Medulla oblongata (tissue), 1 donor: ENCODE results near the gene LYRM9.
"Not testable (repeated sequence)": the region's sequence is repeated elsewhere in the genome, so short reads cannot be mapped to it uniquely, and the experiment has no call there.

Experiments used
- DNase-seq: peaks from one replicate; pipeline ENCODE4 v3.0.0-alpha.2; 2015; ENCODE audit errors: extremely low spot score

The LYRM9 gene

DNA sequence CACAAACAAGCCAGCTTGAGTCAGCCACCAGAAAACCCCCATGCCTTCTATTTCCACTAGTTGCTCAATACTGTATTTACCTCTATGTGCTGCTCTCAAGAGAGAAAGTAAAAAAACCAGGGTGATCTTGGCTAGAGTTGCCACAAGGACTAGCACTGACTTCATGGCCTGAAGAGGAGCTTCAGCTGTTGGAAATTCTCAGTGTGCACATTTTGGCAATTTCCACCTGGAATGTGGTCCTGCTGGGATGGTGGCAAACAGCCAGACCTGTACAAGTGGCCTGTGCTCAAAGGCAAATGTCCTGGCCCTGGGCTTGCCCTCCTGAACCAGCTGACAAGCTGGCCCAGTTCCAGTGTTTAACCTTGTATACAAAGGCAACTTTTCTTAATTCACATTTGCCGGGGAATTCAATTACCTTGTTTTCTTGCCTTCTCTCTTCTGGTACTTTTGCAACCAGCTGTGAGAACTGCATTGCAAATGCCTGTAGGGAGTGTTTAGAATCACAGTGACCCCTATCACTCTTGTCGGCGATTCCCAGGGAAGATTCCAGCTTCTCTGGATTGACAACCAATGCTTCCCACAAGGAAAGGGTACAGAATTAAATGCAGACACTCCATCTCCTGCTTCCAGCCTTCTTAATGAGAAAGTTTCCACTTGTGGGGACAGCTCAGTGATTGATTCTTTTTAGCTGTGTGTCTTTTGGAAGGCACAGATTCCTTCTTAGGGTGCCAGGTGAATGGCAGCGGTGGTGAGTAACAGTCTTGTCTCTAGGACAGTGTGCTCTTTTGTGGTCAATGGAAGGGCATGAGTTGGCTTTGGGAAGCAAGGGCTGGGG is 53.4 kb downstream of the LYRM9 start:
- DNase-seq, result not testable (repeated sequence)

DNA sequence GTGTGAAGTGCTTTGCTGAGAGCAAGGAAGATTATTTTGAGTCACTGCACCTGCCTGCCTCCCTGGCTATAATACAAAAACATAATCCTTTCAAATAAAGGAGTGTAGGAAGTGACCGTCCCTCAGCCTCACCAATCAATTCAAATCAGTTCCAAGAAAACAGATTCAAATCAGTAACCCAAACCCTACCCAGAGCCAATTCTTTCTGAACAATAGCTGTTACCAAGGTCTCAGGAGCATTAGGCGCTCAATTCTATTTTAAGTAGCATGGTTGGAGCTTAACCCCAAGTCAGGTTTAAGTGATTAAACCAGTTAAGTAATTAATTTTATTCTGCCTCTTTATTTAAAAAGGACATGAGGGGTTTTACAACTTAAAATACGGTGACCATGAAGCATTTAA is 54.6 kb downstream of the LYRM9 start:
- DNase-seq, result not testable (repeated sequence)

DNA sequence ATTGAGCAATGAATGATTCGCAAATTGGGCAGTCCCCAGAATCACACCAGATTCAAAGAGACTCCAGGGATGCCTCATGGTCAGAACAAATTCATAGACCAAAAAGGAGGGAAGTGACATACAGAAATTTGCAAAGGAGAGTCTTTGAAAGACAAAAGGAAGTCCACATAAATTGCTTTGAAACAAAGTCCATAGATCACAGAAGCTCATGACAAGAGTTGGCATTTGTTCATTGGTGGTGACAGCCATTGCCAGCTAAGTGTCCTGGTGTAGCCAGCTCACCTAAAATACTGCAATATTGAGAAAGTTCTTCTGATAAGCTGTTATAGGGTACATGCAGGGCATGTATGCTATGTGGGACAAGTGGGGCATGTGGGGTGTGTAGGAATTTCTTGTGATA is 55.4 kb downstream of the LYRM9 start:
- not testable (repeated sequence) for DNase-seq

DNA sequence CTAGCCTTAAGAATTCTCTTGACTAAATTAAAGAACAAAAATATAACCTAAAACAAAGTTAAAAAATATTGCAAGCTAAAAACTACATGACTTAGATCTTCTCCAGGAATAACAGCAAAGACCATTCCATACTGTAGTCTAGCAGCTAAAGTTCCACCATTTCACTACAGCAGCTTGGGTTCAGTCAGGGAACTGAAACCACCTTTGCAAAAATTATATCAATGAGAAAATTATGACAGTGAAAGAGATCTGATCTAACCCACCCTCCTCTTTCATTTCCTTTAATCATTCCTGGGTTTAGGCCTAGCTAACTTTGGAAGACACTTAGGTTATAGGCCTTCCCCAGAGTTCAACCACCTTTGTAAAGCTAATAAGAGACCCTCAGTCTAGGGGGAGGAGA is 56.5 kb downstream of the LYRM9 start:
- DNase-seq, result no peak

DNA sequence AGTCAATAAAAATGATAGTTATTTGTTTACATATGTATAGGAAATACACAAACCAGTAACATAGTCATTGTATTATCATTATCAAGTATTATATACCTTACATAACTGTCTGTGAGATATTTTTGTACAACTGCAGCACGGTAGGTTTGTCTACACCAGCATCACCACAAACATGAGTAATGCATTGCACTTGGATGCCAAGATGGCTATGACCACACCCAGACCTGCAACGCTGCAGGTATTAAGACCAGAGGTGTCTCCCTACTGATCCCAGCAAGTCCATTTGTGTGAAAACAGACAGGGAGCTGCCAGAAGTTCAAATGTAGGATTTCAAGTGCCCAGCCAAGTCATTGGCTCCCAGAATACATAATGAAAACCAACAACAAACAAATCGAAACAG is 58.6 kb downstream of the LYRM9 start:
- no peak for DNase-seq

DNA sequence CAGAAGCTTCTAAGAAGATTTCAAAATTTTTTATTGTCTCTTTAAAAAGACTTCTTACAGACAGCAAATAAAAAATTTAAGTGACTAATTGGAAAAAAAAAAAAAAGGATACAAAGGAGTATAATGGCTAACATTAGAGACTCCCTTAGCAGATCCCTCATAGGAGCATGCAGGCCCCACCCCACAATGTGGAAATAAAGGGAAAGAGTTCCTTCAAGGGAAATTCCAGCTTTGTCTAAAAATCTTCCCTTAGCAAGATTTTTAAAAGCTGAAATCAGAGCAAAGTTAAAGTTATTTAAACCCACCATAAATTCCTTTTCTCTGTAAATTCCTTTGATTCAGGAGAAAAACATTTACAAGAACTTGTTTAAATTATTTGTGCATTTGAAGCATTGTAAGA is 60.3 kb downstream of the LYRM9 start:
- no peak for DNase-seq

- DNase-seq, result not testable (repeated sequence)
These were observed 63.3 kb downstream of the LYRM9 start for GRCh38 chr17:27829888-27830287.

DNA sequence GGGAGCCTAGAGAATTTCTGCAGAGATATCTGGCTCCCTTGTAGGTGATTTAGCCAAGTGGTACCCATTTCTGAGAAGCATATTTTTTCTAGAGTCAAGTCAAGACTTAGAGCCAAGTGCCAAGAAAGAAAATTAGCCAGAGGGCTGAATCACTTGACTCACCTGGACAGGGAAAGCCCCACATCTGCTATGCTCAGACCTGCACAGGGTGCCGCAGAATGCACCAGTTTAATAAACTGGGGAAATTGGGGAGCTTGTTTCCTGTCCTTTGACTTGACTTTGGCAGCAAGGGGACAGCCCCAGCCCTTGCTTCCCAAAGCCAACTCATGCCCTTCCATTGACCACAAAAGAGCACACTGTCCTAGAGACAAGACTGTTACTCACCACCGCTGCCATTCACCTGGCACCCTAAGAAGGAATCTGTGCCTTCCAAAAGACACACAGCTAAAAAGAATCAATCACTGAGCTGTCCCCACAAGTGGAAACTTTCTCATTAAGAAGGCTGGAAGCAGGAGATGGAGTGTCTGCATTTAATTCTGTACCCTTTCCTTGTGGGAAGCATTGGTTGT is 63.9 kb downstream of the LYRM9 start:
- not testable (repeated sequence) for DNase-seq
